ENCODE measurements around the gene TMEM126A. TPM values are rescaled to one million over a fixed set of nuclear protein-coding genes. Genes with fewer than 3 reads are reported as not detected.

TMEM126A gene
- total and polyA plus RNA-seq, 2 of the 13 experiments (the other 11 are each of a cell fraction or from before 2014, with no cell fraction given) = 59.5 to 66.9 TPM

DNA sequence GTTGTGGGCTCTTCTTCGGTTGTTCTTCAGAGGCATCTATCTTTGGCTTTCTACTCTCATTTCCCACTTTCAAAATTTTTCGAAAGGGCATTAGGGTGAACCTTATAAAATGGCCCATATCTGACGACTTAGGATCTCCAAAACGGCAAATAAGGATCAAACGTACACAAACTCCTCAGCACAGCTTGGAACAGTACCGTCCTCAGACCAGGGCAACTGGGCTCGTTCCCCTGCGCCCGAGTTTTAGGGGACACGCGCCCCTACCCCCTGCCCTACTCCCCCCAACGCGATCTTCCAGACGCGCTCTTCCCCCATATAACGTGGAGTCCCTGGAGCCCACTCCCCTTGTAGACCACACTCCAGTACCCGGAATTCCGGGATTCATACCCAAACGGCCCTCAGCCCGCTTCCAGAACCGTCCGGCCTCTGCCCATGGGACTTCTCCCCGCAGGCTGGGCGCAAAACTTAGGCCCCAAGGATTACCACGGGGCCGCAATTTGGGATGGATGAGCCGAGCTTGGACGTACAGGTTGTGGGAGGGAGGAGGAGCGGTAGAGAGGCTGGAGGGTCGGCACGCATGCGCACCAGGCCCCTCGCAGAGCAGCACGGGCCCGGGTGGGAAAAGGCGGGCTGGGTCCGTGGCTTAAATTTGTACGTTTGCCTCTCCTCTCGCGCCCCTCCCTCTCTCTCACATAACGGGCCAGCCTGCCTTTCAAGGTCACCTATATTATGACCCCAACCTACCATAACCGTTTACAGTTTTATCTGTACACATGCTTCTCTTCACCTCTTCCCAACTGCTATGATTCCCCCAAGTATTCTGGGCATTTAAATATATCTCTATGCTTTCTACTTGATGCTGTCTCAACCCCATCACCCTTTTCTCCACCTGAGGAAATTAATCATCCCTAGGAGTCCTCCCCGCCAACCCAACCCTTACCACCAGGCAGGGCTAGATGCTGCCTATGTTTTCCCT, 34.9 kb downstream of the TMEM126A start (continued):
- TF ChIP-seq AHR (CRISPR knock-in tag; IDR thresholded peaks at IDR 0.05) (no peak), RXRB (CRISPR knock-in tag; IDR thresholded peaks at IDR 0.05; ENCODE audit: borderline replicate concordance) (no peak), MEIS2 (CRISPR knock-in tag; IDR thresholded peaks at IDR 0.05) (no peak), ZMYM4 (CRISPR knock-in tag; IDR thresholded peaks at IDR 0.05) (no peak), RFX3 (CRISPR knock-in tag; IDR thresholded peaks at IDR 0.05) (no peak), ZFP90 (CRISPR knock-in tag; IDR thresholded peaks at IDR 0.05; ENCODE audit: borderline replicate concordance) (no peak), ZNF501 (CRISPR knock-in tag; IDR thresholded peaks at IDR 0.05) (0 out of 2 replicates have a peak, but pooled peaks have one; percentile 31), ERF (CRISPR knock-in tag; IDR thresholded peaks at IDR 0.05) (no peak), ZNF20 (CRISPR knock-in tag; IDR thresholded peaks at IDR 0.05) (no peak), EP300 (IDR thresholded peaks at IDR 0.05; ENCODE audit: low read depth in 2 of 2, low read length in 2 of 2) (no peak), EP300 (CRISPR knock-in tag; IDR thresholded peaks at IDR 0.05; ENCODE audit: borderline replicate concordance) (no peak), SP140L (CRISPR knock-in tag; IDR thresholded peaks at IDR 0.05; ENCODE audit: borderline replicate concordance) (no peak), ZNF205 (CRISPR knock-in tag; IDR thresholded peaks at IDR 0.05) (no peak), HOXA5 (CRISPR knock-in tag; IDR thresholded peaks at IDR 0.05) (no peak), FOXA3 (CRISPR knock-in tag; IDR thresholded peaks at IDR 0.05) (no peak), POLR2A (IDR thresholded peaks at IDR 0.05; ENCODE audit: insufficient read depth in 1 of 2, low read depth in 2 of 2, low read length in 2 of 2) (peak in 1 of 2 experiments; percentile 44; a peak in 1 of 4 replicates), ZNF367 (CRISPR knock-in tag; IDR thresholded peaks at IDR 0.05; ENCODE audit: borderline replicate concordance) (no peak), ZNF572 (CRISPR knock-in tag; IDR thresholded peaks at IDR 0.05) (peak; percentile 41; the same call in 1 of the 2 replicates), TGIF2 (CRISPR knock-in tag; IDR thresholded peaks at IDR 0.05) (no peak), POLR2G (IDR thresholded peaks at IDR 0.05; ENCODE audit: low read depth, low read length) (no peak; the same call in 1 of the 2 replicates), NPAS2 (CRISPR knock-in tag; IDR thresholded peaks at IDR 0.05; ENCODE audit: borderline replicate concordance) (no peak)
- TF ChIP-seq, protein P1, sequence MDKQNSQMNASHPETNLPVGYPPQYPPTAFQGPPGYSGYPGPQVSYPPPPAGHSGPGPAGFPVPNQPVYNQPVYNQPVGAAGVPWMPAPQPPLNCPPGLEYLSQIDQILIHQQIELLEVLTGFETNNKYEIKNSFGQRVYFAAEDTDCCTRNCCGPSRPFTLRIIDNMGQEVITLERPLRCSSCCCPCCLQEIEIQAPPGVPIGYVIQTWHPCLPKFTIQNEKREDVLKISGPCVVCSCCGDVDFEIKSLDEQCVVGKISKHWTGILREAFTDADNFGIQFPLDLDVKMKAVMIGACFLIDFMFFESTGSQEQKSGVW (CRISPR knock-in tag; IDR thresholded peaks at IDR 0.05; ENCODE audit: borderline replicate concordance) = no peak
- TF ChIP-seq, protein P2, sequence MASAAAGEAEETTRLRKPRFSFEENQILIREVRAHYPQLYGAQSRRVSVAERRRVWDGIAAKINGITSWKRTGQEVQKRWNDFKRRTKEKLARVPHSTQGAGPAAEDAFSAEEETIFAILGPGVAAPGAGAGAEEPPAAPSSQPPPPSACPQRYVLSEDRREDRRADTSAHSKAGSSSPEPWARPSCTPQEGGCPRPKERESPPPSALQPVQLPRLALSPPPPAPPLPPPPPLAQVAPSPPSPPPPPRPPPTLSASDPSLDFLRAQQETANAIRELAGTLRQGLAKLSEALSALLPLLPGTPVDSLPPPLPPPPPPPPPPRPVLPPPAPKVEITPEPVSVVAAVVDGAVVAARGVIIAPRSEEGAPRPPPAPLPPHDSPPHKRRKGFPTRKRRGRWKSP (CRISPR knock-in tag; IDR thresholded peaks at IDR 0.05) = no peak
- TF ChIP-seq, protein P3, sequence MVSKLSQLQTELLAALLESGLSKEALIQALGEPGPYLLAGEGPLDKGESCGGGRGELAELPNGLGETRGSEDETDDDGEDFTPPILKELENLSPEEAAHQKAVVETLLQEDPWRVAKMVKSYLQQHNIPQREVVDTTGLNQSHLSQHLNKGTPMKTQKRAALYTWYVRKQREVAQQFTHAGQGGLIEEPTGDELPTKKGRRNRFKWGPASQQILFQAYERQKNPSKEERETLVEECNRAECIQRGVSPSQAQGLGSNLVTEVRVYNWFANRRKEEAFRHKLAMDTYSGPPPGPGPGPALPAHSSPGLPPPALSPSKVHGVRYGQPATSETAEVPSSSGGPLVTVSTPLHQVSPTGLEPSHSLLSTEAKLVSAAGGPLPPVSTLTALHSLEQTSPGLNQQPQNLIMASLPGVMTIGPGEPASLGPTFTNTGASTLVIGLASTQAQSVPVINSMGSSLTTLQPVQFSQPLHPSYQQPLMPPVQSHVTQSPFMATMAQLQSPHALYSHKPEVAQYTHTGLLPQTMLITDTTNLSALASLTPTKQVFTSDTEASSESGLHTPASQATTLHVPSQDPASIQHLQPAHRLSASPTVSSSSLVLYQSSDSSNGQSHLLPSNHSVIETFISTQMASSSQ (IDR thresholded peaks at IDR 0.05; ENCODE audit: low read depth) = no peak
- TF ChIP-seq, protein P3 (CRISPR knock-in tag; IDR thresholded peaks at IDR 0.05; ENCODE audit: borderline replicate concordance) = no peak

Data from HepG2 (cell line).